Uterus (tissue), 4 donors: ENCODE results near the gene REEP5. TPM values are rescaled to one million over a fixed set of nuclear protein-coding genes. Genes with fewer than 3 reads are reported as not detected.

Experiments
- DNase-seq, 2 donors: peaks; one replicate each; pipeline ENCODE4 v3.0.0-alpha.2; 2019 to 2020
- H3K27ac ChIP-seq, 2 donors: fragments of 200-600 bp; sonication (generic); 1 replicate in 1 of 2; 2 replicates in 1 of 2; pipeline ENCODE4 v1.5.1; 2016 to 2018
- H3K27me3 ChIP-seq, 2 donors: fragments of 200-600 bp; sonication (generic); one replicate each; pipeline ENCODE4 v1.5.1; 2018 to 2019; ENCODE audit warnings: control low read depth in 1 of 2
- H3K36me3 ChIP-seq, 2 donors: fragments of 200-600 bp; sonication (generic); one replicate each; pipeline ENCODE4 v1.5.1; 2019; ENCODE audit warnings: control low read depth in 1 of 2
- H3K4me1 ChIP-seq, 2 donors: fragments of 200-600 bp; sonication (generic); one replicate each; pipeline ENCODE4 v1.5.1; 2018 to 2019; ENCODE audit warnings: control low read depth in 1 of 2
- H3K4me3 ChIP-seq, 2 donors: fragments of 200-600 bp; sonication (generic); 1 replicate in 1 of 2; 2 replicates in 1 of 2; pipeline ENCODE4 v1.5.1; 2018 to 2019; ENCODE audit warnings: mild to moderate bottlenecking in 1 of 2
- H3K9me3 ChIP-seq, 2 donors: fragments of 200-600 bp; sonication (generic); one replicate each; pipeline ENCODE4 v1.5.1; 2019; ENCODE audit warnings: control low read depth in 1 of 2
- CTCF ChIP-seq, 4 experiments: fragments of 200-600 bp in 2 of 4; fragments of 450-650 bp in 2 of 4; sonication (generic) in 2 of 4; IDR thresholded peaks; one replicate each; pipeline ENCODE4 v1.5.1; 2016 to 2019; ENCODE audit warnings: antibody characterized with exemption in 4 of 4, mild to moderate bottlenecking in 2 of 4, moderate library complexity in 1 of 4
- POLR2A ChIP-seq, 2 donors: fragments of 450-650 bp; IDR thresholded peaks; one replicate each; pipeline ENCODE4 v1.6.1; 2016; ENCODE audit warnings: antibody characterized with exemption in 2 of 2, mild to moderate bottlenecking in 1 of 2, moderate library complexity in 1 of 2
- intact Hi-C: fragments of 100-400 bp; cut with DNase I; formaldehyde crosslinking; loops from one replicate; pipeline ENCODE4 v1.15.1; 2023; ENCODE audit warnings: low total_unique reads
- total RNA-seq, 4 donors: library from RNA; depleted of rRNA in 3 of 4; stranded (reverse); fragments of >200 nt in 3 of 4; gene quantifications; one replicate each; pipeline versions ENCODE4 v1.1.0 to v1.2.4, GENCODE V29; 2014 to 2023
- donor health status: DM: yes; HTN: yes; CAD: no.

REEP5 gene
- total RNA-seq, 4 donors from 2014 or later = 35.6 to 77.1 (median 56.2) TPM

- no peaks in the 10 kb centered on the region for H3K9me3 ChIP-seq
- no peaks in the 10 kb centered on the region for H3K27me3 ChIP-seq
- DNase-seq = no peak
- H3K27ac ChIP-seq = no peak overlapping the region
- no peaks in the 10 kb centered on the region for H3K4me1 ChIP-seq
- H3K36me3 ChIP-seq = no peaks in the 10 kb centered on the region
- H3K4me3 ChIP-seq = no peak overlapping the region
- no peak for TF ChIP-seq POLR2A (IDR thresholded peaks at IDR 0.05)
- TF ChIP-seq CTCF (IDR thresholded peaks at IDR 0.05) = no peak
- intact Hi-C loops = no loop called here
Observed at GRCh38 chr5:112931473-112931872, 9.4 kb upstream of the REEP5 start.

GRCh38 chr5:112930082-112930344 lies 8.0 kb upstream of the REEP5 start:
- Histone ChIP-seq H3K4me3 (no peak overlapping the region), H3K36me3 (no peaks in the 10 kb centered on the region), H3K27me3 (no peaks in the 10 kb centered on the region), H3K9me3 (no peaks in the 10 kb centered on the region), H3K4me1 (no peaks in the 10 kb centered on the region), H3K27ac (no peak overlapping the region)
- DNase-seq = no peak
- intact Hi-C loops = no loop called here
- TF ChIP-seq POLR2A (IDR thresholded peaks at IDR 0.05) = no peak
- no peak for TF ChIP-seq CTCF (IDR thresholded peaks at IDR 0.05)

- Histone ChIP-seq H3K9me3 (no peaks in the 10 kb centered on the region), H3K27me3 (no peaks in the 10 kb centered on the region), H3K4me1 (no peaks in the 10 kb centered on the region), H3K4me3 (no peak overlapping the region), H3K27ac (no peak overlapping the region), H3K36me3 (no peaks in the 10 kb centered on the region)
- intact Hi-C loops = no loop called here
- no peak for DNase-seq
- TF ChIP-seq POLR2A (IDR thresholded peaks at IDR 0.05) (no peak), CTCF (IDR thresholded peaks at IDR 0.05) (no peak)
Observed at GRCh38 chr5:112929336-112930081, 7.5 kb upstream of the REEP5 start.

GRCh38 chr5:112923988-112924387 lies 2.0 kb upstream of the REEP5 start:
- no peaks in the 10 kb centered on the region for H3K36me3 ChIP-seq
- no peak overlapping the region for H3K27ac ChIP-seq
- no peak overlapping the region for H3K4me3 ChIP-seq
- TF ChIP-seq POLR2A (IDR thresholded peaks at IDR 0.05) (no peak), CTCF (IDR thresholded peaks at IDR 0.05) (no peak)
- DNase-seq = no peak
- peaks cover 0 to 10% of the 10 kb centered on the region in 2 donors for H3K4me1 ChIP-seq
- H3K27me3 ChIP-seq = no peaks in the 10 kb centered on the region
- intact Hi-C loops = no loop called here
- no peaks in the 10 kb centered on the region for H3K9me3 ChIP-seq

GRCh38 chr5:112923148-112923917 lies 1.3 kb upstream of the REEP5 start:
- Histone ChIP-seq H3K36me3 (no peaks in the 10 kb centered on the region), H3K4me3 (no peak overlapping the region), H3K4me1 (peaks cover 0 to 12% of the 10 kb centered on the region in 2 donors), H3K27me3 (no peaks in the 10 kb centered on the region), H3K9me3 (no peaks in the 10 kb centered on the region), H3K27ac (peak overlapping the region in 1 of 2 donors; percentile 99)
- no peak for DNase-seq
- intact Hi-C loops = no loop called here
- TF ChIP-seq CTCF (IDR thresholded peaks at IDR 0.05) (no peak), POLR2A (IDR thresholded peaks at IDR 0.05) (no peak)
